C4-2B (cell line): Measurements from ENCODE around the gene DLX4.

Experiments
- CTCF ChIP-seq: fragments of 450-650 bp; conservative IDR thresholded peaks from 2 replicates; pipeline ENCODE4 v1.5.1; 2017; ENCODE audit warnings: mild to moderate bottlenecking
- ZFX ChIP-seq: fragments of 450-650 bp; IDR thresholded peaks from 2 replicates; pipeline ENCODE4 v1.6.1; 2017

GRCh38 chr17:49936386-49936785 lies 32.6 kb upstream of the DLX4 start:
- TF ChIP-seq CTCF, result no peak
- no peak for TF ChIP-seq ZFX
